NCI-H2227 (cell line): ENCODE data around the gene SLC38A10.
A peak's percentile ranks its signal among the peaks of the same experiment; 100 is the strongest.

ENCODE experiments used
- DNase-seq: peaks from one replicate; lab custom pipeline; 2025; ENCODE audit not compliant: unreplicated experiment; lab: John Stamatoyannopoulos, UW

The SLC38A10 gene

GRCh38 chr17:81210868-81211267 lies 84.2 kb downstream of the SLC38A10 start:
- DNase-seq = no peak

- DNase-seq = no peak
These were observed 84.6 kb downstream of the SLC38A10 start for GRCh38 chr17:81210466-81210865.

GRCh38 chr17:81209141-81209540 lies 86.0 kb downstream of the SLC38A10 start:
- DNase-seq = no peak

- DNase-seq = no peak
These were observed 86.5 kb downstream of the SLC38A10 start for GRCh38 chr17:81208651-81209050.

GRCh38 chr17:81207610-81208581 lies 87.2 kb downstream of the SLC38A10 start:
- no peak for DNase-seq

GRCh38 chr17:81206657-81207056 lies 88.5 kb downstream of the SLC38A10 start:
- no peak for DNase-seq

- DNase-seq = no peak
These were observed 88.9 kb downstream of the SLC38A10 start for GRCh38 chr17:81206166-81206565.

- DNase-seq = no peak
These were observed 90.5 kb downstream of the SLC38A10 start for GRCh38 chr17:81204578-81204977.

GRCh38 chr17:81203136-81203535 lies 92.0 kb downstream of the SLC38A10 start:
- DNase-seq = no peak

GRCh38 chr17:81202318-81202717 lies 92.8 kb downstream of the SLC38A10 start:
- DNase-seq = no peak

- DNase-seq = peak; percentile 66
These were observed 94.2 kb downstream of the SLC38A10 start for GRCh38 chr17:81200695-81201580.

GRCh38 chr17:81200201-81200600 lies 94.9 kb downstream of the SLC38A10 start:
- DNase-seq = no peak

- no peak for DNase-seq
These were observed 95.7 kb downstream of the SLC38A10 start for GRCh38 chr17:81199482-81199830.

- DNase-seq = no peak
These were observed 96.2 kb downstream of the SLC38A10 start for GRCh38 chr17:81198826-81199481.

GRCh38 chr17:81197831-81198490 lies 97.1 kb downstream of the SLC38A10 start:
- DNase-seq = no peak

- no peak for DNase-seq
These were observed 97.7 kb downstream of the SLC38A10 start for GRCh38 chr17:81197409-81197795.

GRCh38 chr17:81196505-81197408 lies 98.3 kb downstream of the SLC38A10 start:
- DNase-seq = no peak

- no peak for DNase-seq
These were observed 99.1 kb downstream of the SLC38A10 start for GRCh38 chr17:81195941-81196495.
